ENCODE measurements around the gene GPC3.
"Not testable (repeated sequence)": the region's sequence is repeated elsewhere in the genome, so short reads cannot be mapped to it uniquely, and the experiment has no call there.

The GPC3 gene

GRCh38 chrX:133985164-133985966 is at the start of gene GPC3:
Gene GPC3 (minus strand): TSS chrX:133985594.
- DNase-seq: peak; percentile 10 to 13

GRCh38 chrX:134032441-134032840 is 47.0 kb upstream of the GPC3 start:
- no peak for DNase-seq

- DNase-seq: peak in 1 of 2 donors; percentile 14
Measured at GRCh38 chrX:134026565-134027311, 41.3 kb upstream of the GPC3 start.

- DNase-seq: no peak
Measured at GRCh38 chrX:134025986-134026545, 40.7 kb upstream of the GPC3 start.

- DNase-seq: no peak
Measured at GRCh38 chrX:134024686-134025377, 39.4 kb upstream of the GPC3 start.

GRCh38 chrX:134023851-134024281 is 38.5 kb upstream of the GPC3 start:
- no peak for DNase-seq

GRCh38 chrX:134020910-134021309 is 35.5 kb upstream of the GPC3 start:
- DNase-seq: no peak

- DNase-seq: no peak
Measured at GRCh38 chrX:134019567-134020206, 34.3 kb upstream of the GPC3 start.

- not testable (repeated sequence) for DNase-seq
Measured at GRCh38 chrX:134016309-134016708, 30.9 kb upstream of the GPC3 start.

GRCh38 chrX:134015510-134015909 is 30.1 kb upstream of the GPC3 start:
- not testable (repeated sequence) for DNase-seq

- DNase-seq: no peak
Measured at GRCh38 chrX:134013524-134013923, 28.1 kb upstream of the GPC3 start.

- DNase-seq: no peak
Measured at GRCh38 chrX:134013092-134013497, 27.7 kb upstream of the GPC3 start.

GRCh38 chrX:134010690-134011089 is 25.3 kb upstream of the GPC3 start:
- no peak for DNase-seq

GRCh38 chrX:134007716-134008115 is 22.3 kb upstream of the GPC3 start:
- no peak for DNase-seq

GRCh38 chrX:134006484-134007161 is 21.2 kb upstream of the GPC3 start:
- no peak for DNase-seq

- no peak for DNase-seq
Measured at GRCh38 chrX:134004084-134004483, 18.7 kb upstream of the GPC3 start.

- no peak for DNase-seq
Measured at GRCh38 chrX:134002921-134003615, 17.7 kb upstream of the GPC3 start.

- no peak for DNase-seq
Measured at GRCh38 chrX:134000260-134001245, 15.2 kb upstream of the GPC3 start.

GRCh38 chrX:133999031-133999705 is 13.8 kb upstream of the GPC3 start:
- DNase-seq: no peak
